ENCODE results near the gene WHRN.

DNA sequence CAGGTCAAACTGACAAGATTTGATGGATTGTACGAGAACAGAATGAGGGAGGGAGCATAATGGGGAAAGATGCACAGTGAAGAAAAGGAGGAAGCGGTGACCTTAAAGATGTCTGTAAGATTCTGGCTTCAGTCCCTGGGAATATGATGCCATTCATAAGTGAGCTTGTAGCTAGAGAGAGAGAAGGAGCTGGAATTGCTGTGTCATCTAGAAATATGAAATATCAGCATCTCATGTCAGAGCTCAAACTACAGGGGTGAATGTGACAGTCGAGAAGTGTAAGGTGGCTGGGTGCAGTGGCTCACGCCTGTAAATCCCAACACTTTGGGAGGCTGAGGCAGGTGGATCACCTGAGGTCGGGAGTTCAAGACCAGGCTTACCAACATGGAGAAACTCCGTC lies 24.0 kb upstream of the WHRN start:
- no peak for TF ChIP-seq EP300 (conservative IDR thresholded peaks at IDR 0.05; ENCODE audit: poor library complexity, severe bottlenecking)
- TF ChIP-seq, protein P1, sequence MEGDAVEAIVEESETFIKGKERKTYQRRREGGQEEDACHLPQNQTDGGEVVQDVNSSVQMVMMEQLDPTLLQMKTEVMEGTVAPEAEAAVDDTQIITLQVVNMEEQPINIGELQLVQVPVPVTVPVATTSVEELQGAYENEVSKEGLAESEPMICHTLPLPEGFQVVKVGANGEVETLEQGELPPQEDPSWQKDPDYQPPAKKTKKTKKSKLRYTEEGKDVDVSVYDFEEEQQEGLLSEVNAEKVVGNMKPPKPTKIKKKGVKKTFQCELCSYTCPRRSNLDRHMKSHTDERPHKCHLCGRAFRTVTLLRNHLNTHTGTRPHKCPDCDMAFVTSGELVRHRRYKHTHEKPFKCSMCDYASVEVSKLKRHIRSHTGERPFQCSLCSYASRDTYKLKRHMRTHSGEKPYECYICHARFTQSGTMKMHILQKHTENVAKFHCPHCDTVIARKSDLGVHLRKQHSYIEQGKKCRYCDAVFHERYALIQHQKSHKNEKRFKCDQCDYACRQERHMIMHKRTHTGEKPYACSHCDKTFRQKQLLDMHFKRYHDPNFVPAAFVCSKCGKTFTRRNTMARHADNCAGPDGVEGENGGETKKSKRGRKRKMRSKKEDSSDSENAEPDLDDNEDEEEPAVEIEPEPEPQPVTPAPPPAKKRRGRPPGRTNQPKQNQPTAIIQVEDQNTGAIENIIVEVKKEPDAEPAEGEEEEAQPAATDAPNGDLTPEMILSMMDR (IDR thresholded peaks at IDR 0.05; ENCODE audit: poor library complexity, severe bottlenecking), result no peak
- TF ChIP-seq, protein P2, sequence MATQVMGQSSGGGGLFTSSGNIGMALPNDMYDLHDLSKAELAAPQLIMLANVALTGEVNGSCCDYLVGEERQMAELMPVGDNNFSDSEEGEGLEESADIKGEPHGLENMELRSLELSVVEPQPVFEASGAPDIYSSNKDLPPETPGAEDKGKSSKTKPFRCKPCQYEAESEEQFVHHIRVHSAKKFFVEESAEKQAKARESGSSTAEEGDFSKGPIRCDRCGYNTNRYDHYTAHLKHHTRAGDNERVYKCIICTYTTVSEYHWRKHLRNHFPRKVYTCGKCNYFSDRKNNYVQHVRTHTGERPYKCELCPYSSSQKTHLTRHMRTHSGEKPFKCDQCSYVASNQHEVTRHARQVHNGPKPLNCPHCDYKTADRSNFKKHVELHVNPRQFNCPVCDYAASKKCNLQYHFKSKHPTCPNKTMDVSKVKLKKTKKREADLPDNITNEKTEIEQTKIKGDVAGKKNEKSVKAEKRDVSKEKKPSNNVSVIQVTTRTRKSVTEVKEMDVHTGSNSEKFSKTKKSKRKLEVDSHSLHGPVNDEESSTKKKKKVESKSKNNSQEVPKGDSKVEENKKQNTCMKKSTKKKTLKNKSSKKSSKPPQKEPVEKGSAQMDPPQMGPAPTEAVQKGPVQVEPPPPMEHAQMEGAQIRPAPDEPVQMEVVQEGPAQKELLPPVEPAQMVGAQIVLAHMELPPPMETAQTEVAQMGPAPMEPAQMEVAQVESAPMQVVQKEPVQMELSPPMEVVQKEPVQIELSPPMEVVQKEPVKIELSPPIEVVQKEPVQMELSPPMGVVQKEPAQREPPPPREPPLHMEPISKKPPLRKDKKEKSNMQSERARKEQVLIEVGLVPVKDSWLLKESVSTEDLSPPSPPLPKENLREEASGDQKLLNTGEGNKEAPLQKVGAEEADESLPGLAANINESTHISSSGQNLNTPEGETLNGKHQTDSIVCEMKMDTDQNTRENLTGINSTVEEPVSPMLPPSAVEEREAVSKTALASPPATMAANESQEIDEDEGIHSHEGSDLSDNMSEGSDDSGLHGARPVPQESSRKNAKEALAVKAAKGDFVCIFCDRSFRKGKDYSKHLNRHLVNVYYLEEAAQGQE (IDR thresholded peaks at IDR 0.05; ENCODE audit: borderline replicate concordance), result no peak
- no peak for TF ChIP-seq SMC3 (conservative IDR thresholded peaks at IDR 0.05; ENCODE audit: poor library complexity)
- TF ChIP-seq POLR2AphosphoS5 (IDR thresholded peaks at IDR 0.05), result no peak
- no peak for TF ChIP-seq EZH2 (IDR thresholded peaks at IDR 0.05; ENCODE audit: borderline replicate concordance, insufficient read depth, low read length, poor library complexity, severe bottlenecking)
- no peak for TF ChIP-seq TAF1 (IDR thresholded peaks at IDR 0.05; ENCODE audit: low read depth)

Measured in neural cell (in vitro differentiated cells).